Smooth muscle cell (in vitro differentiated cells): ENCODE measurements around the gene SH3BP2. TPM values are rescaled to one million over a fixed set of nuclear protein-coding genes. Genes with fewer than 3 reads are reported as not detected.

ENCODE experiments used
- DNase-seq: peaks from one replicate; lab custom pipeline; 2025; ENCODE audit not compliant: unreplicated experiment; lab: John Stamatoyannopoulos, UW
- H2AFZ ChIP-seq: fragments of 200-600 bp; sonication (generic); 2 replicates; pipeline ENCODE4 v1.6.0; 2016; ENCODE audit warnings: antibody characterized with exemption, low read depth, mild to moderate bottlenecking
- H3F3A ChIP-seq: fragments of 200-600 bp; sonication (generic); 2 replicates; pipeline ENCODE4 v1.6.0; 2017; ENCODE audit warnings: antibody characterized with exemption, low read depth
- H3K27ac ChIP-seq: fragments of 200-600 bp; sonication (generic); 2 replicates; pipeline ENCODE4 v1.5.1; 2016; ENCODE audit warnings: low read depth, mild to moderate bottlenecking
- H3K27me3 ChIP-seq: fragments of 200-600 bp; sonication (generic); 2 replicates; pipeline ENCODE4 v1.6.1; 2016; ENCODE audit warnings: low read depth, mild to moderate bottlenecking
- H3K36me3 ChIP-seq: fragments of 200-600 bp; sonication (generic); 2 replicates; pipeline ENCODE4 v1.5.1; 2016; ENCODE audit warnings: low read depth
- H3K4me1 ChIP-seq: fragments of 200-600 bp; sonication (generic); 2 replicates; pipeline ENCODE4 v1.5.1; 2016; ENCODE audit warnings: low read depth
- H3K4me2 ChIP-seq: fragments of 200-600 bp; sonication (generic); 2 replicates; pipeline ENCODE4 v1.6.0; 2016; ENCODE audit warnings: mild to moderate bottlenecking
- H3K4me3 ChIP-seq: fragments of 200-600 bp; sonication (generic); 2 replicates; pipeline ENCODE4 v1.5.1; 2016; ENCODE audit warnings: mild to moderate bottlenecking
- H3K79me2 ChIP-seq: fragments of 200-600 bp; sonication (generic); 2 replicates; pipeline ENCODE4 v1.6.0; 2016; ENCODE audit warnings: low read depth, mild to moderate bottlenecking
- H3K9ac ChIP-seq: fragments of 200-600 bp; sonication (generic); 2 replicates; pipeline ENCODE4 v1.6.0; 2016; ENCODE audit warnings: low read depth
- H3K9me3 ChIP-seq: fragments of 200-600 bp; sonication (generic); replicated peaks from 2 replicates; pipeline ENCODE4 v1.5.1; 2016; ENCODE audit warnings: low read depth
- H4K20me1 ChIP-seq: fragments of 200-600 bp; sonication (generic); 2 replicates; pipeline ENCODE4 v1.6.0; 2016; ENCODE audit warnings: low read depth
- CTCF ChIP-seq: fragments of 200-600 bp; sonication (generic); IDR thresholded peaks from 2 replicates; pipeline ENCODE4 v1.5.1; 2017; ENCODE audit warnings: borderline replicate concordance, mild to moderate bottlenecking, antibody characterized with exemption; ENCODE audit not compliant: insufficient read depth, poor library complexity, severe bottlenecking
- WGBS: methylation state at CpG from one replicate; pipeline ENCODE4 v1.1.7; 2016; ENCODE audit warnings: low lambda C conversion rate; 5-methylcytosine and 5-hydroxymethylcytosine counted together
- polyA plus RNA-seq: library from polyadenylated mRNA; unstranded; fragments of >200 nt; fragmentation: Nextera tagmentation; extraction: Ambion mirVana; gene quantifications from 2 replicates; pipeline ENCODE4 v1.2.1, GENCODE V29; 2016
- total RNA-seq: library from RNA; depleted of rRNA; stranded (reverse); fragments of >200 nt; gene quantifications from 2 replicates; pipeline ENCODE4 v1.2.3, GENCODE V29; 2014

Gene SH3BP2
- total and polyA plus RNA-seq, 2 experiments from 2014 or later: 17.3 to 19.3 TPM

GRCh38 chr4:2823671-2824328, 30.9 kb downstream of the SH3BP2 start:
- H3K4me3 ChIP-seq: no peak overlapping the region
- peaks cover 21% of the 10 kb centered on the region for H3K79me2 ChIP-seq
- H3K9me3 ChIP-seq: no peaks in the 10 kb centered on the region
- no peaks in the 10 kb centered on the region for H3F3A ChIP-seq
- no peak overlapping the region for H2AFZ ChIP-seq
- H3K4me1 ChIP-seq: no peaks in the 10 kb centered on the region
- H3K36me3 ChIP-seq: no peaks in the 10 kb centered on the region
- no peak for TF ChIP-seq CTCF
- no peak overlapping the region for H3K9ac ChIP-seq
- H3K4me2 ChIP-seq: no peak overlapping the region
- 97% methylated on average over 14 of the region's 14 CpGs for WGBS
- H3K27ac ChIP-seq: no peak overlapping the region
- no peaks in the 10 kb centered on the region for H3K27me3 ChIP-seq
- peaks cover 63% of the 10 kb centered on the region for H4K20me1 ChIP-seq
- DNase-seq: no peak

- no peak for TF ChIP-seq CTCF
- Histone ChIP-seq H3K9ac (no peak overlapping the region), H3K4me3 (no peak overlapping the region), H4K20me1 (peaks cover 57% of the 10 kb centered on the region), H3K27ac (no peak overlapping the region), H3K9me3 (no peaks in the 10 kb centered on the region), H2AFZ (no peak overlapping the region), H3K4me2 (no peak overlapping the region), H3K27me3 (no peaks in the 10 kb centered on the region), H3F3A (no peaks in the 10 kb centered on the region), H3K4me1 (no peaks in the 10 kb centered on the region), H3K79me2 (peaks cover 16% of the 10 kb centered on the region), H3K36me3 (no peaks in the 10 kb centered on the region)
- DNase-seq: no peak
- WGBS: 93% methylated on average over 24 of the region's 24 CpGs
These were observed 31.5 kb downstream of the SH3BP2 start for GRCh38 chr4:2824329-2824835.

- Histone ChIP-seq H3K4me3 (no peak overlapping the region), H3K27ac (no peak overlapping the region), H2AFZ (no peak overlapping the region), H3K4me2 (no peak overlapping the region), H3K36me3 (no peaks in the 10 kb centered on the region), H4K20me1 (peaks cover 57% of the 10 kb centered on the region), H3K79me2 (peaks cover 10% of the 10 kb centered on the region), H3K9ac (no peak overlapping the region), H3K9me3 (no peaks in the 10 kb centered on the region), H3K4me1 (no peaks in the 10 kb centered on the region), H3F3A (no peaks in the 10 kb centered on the region), H3K27me3 (no peaks in the 10 kb centered on the region)
- no peak for TF ChIP-seq CTCF
- WGBS: 96% methylated on average over 16 of the region's 17 CpGs
- DNase-seq: no peak
These were observed 32.0 kb downstream of the SH3BP2 start for GRCh38 chr4:2824836-2825381.
